Measurements from ENCODE around the gene MYO18A. TPM values are rescaled to one million over a fixed set of nuclear protein-coding genes. Genes with fewer than 3 reads are reported as not detected.

The MYO18A gene
- total RNA-seq, 2 donors from 2014 or later = 45.4 to 73.2 TPM

DNA sequence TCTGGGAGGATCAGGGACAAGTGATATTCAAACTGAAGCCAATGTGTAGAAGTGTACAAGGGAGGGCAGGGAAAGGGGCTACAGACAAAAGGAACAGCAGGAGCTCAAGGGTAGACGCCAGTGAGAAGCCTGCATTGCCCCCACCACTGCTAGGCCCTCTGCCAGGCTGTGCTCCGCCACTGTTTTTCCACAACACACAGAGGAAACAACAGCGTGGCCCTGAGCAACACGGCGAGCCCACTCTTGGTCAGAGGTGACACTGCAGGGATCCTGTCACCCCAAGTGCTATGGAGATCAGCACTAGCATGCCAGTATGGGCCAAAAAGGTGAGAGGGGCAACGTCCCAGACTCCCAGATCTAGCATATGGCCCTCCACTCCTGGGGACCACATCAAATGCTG lies 23.4 kb downstream of the MYO18A start:
- Histone ChIP-seq H3K9me3 (no peaks in the 10 kb centered on the region), H3K27me3 (no peaks in the 10 kb centered on the region), H3K27ac (peak overlapping the region in 2 of 4 donors; percentile 55 to 63), H3K4me1 (peaks cover 73% of the 10 kb centered on the region), H3K36me3 (replicated peaks in 1 of 2; ENCODE audit: insufficient read depth in 1 of 2, low read depth in 2 of 2) (no peaks in the 10 kb centered on the region), H3K4me3 (no peak overlapping the region)
- no peak for ATAC-seq
- intact Hi-C loops (cut with DNase I) = no loop called here
- no peak for DNase-seq
- TF ChIP-seq POLR2A (IDR thresholded peaks at IDR 0.05) = no peak
- TF ChIP-seq, protein P1, sequence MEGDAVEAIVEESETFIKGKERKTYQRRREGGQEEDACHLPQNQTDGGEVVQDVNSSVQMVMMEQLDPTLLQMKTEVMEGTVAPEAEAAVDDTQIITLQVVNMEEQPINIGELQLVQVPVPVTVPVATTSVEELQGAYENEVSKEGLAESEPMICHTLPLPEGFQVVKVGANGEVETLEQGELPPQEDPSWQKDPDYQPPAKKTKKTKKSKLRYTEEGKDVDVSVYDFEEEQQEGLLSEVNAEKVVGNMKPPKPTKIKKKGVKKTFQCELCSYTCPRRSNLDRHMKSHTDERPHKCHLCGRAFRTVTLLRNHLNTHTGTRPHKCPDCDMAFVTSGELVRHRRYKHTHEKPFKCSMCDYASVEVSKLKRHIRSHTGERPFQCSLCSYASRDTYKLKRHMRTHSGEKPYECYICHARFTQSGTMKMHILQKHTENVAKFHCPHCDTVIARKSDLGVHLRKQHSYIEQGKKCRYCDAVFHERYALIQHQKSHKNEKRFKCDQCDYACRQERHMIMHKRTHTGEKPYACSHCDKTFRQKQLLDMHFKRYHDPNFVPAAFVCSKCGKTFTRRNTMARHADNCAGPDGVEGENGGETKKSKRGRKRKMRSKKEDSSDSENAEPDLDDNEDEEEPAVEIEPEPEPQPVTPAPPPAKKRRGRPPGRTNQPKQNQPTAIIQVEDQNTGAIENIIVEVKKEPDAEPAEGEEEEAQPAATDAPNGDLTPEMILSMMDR (IDR thresholded peaks at IDR 0.05) = no peak
- WGBS, 2 donors = 64 to 67% methylated on average over 1 to 6 of the region's 6 CpGs

DNA sequence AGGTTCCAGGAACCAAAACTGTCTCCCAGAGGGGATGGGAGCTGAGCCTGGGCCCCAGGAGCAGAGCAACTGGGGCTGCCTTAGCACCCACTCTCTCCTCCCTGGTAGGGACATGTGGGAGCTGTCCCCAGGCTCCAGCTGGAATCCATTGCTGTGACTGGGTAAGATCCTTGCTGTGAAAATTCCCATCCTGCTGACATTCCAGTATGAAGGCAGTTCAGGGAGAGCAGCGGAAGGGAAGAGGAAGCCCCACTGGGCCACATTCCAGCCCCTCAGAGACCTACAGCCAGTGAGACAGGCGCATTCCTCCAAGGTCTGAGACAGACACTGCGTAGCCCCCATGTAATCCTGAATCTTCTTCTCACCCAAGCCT lies 24.2 kb downstream of the MYO18A start:
- Histone ChIP-seq H3K9me3 (no peaks in the 10 kb centered on the region), H3K4me3 (no peak overlapping the region), H3K4me1 (peaks cover 80% of the 10 kb centered on the region), H3K27ac (peak overlapping the region; percentile 55 to 69 (median 66)), H3K27me3 (no peaks in the 10 kb centered on the region), H3K36me3 (replicated peaks in 1 of 2; ENCODE audit: insufficient read depth in 1 of 2, low read depth in 2 of 2) (no peaks in the 10 kb centered on the region)
- ATAC-seq (no peak), DNase-seq (peak in 1 of 4 donors; percentile 24)
- TF ChIP-seq POLR2A (IDR thresholded peaks at IDR 0.05) = no peak
- TF ChIP-seq, protein P1 (IDR thresholded peaks at IDR 0.05) = no peak
- intact Hi-C loops (cut with DNase I) = no loop called here
- 75 to 83% methylated on average over 1 to 3 of the region's 3 CpGs for WGBS, 2 donors

- Histone ChIP-seq H3K4me1 (peaks cover 80% of the 10 kb centered on the region), H3K4me3 (no peak overlapping the region), H3K36me3 (replicated peaks in 1 of 2; ENCODE audit: insufficient read depth in 1 of 2, low read depth in 2 of 2) (no peaks in the 10 kb centered on the region), H3K9me3 (no peaks in the 10 kb centered on the region), H3K27me3 (no peaks in the 10 kb centered on the region), H3K27ac (peak overlapping the region; percentile 55 to 69 (median 66))
- 26 to 42% methylated on average over 6 to 11 of the region's 11 CpGs for WGBS, 2 donors
- peak; percentile 64 for ATAC-seq
- peak; percentile 53 to 79 (median 72) for DNase-seq
- intact Hi-C loops (cut with DNase I) = no loop called here
- TF ChIP-seq, protein P1 (IDR thresholded peaks at IDR 0.05) = no peak
- peak in 2 of 3 donors; percentile 8 to 21 for TF ChIP-seq POLR2A (IDR thresholded peaks at IDR 0.05)
Measured at GRCh38 chr17:29155227-29155965, 24.8 kb downstream of the MYO18A start.

- 33% methylated on average over 9 of the region's 11 CpGs for WGBS, 2 donors
- no peaks in the 10 kb centered on the region for H3K9me3 ChIP-seq
- no peak overlapping the region for H3K4me3 ChIP-seq
- intact Hi-C loops (cut with DNase I) = loop anchor here (5.0 kb wide), 1 partner anchor 63 kb away; no protein-coding TSS in a partner anchor
- peaks cover 80% of the 10 kb centered on the region for H3K4me1 ChIP-seq
- ATAC-seq (no peak), DNase-seq (peak in 1 of 4 donors; percentile 39)
- H3K36me3 ChIP-seq (replicated peaks in 1 of 2; ENCODE audit: insufficient read depth in 1 of 2, low read depth in 2 of 2) = no peaks in the 10 kb centered on the region
- H3K27ac ChIP-seq = peak overlapping the region; percentile 55 to 69 (median 66)
- no peaks in the 10 kb centered on the region for H3K27me3 ChIP-seq
- no peak for TF ChIP-seq POLR2A (IDR thresholded peaks at IDR 0.05)
- TF ChIP-seq, protein P1 (IDR thresholded peaks at IDR 0.05) = no peak
Measured at GRCh38 chr17:29154516-29155226, 25.5 kb downstream of the MYO18A start.
